GM10847 (cell line): Measurements from ENCODE around the gene HAO1.

Source experiments
- POLR2A ChIP-seq: IDR thresholded peaks from 2 replicates; pipeline ENCODE4 v1.6.1; 2011; ENCODE audit not compliant: insufficient read length; ENCODE audit errors: extremely low read depth

The HAO1 gene

DNA sequence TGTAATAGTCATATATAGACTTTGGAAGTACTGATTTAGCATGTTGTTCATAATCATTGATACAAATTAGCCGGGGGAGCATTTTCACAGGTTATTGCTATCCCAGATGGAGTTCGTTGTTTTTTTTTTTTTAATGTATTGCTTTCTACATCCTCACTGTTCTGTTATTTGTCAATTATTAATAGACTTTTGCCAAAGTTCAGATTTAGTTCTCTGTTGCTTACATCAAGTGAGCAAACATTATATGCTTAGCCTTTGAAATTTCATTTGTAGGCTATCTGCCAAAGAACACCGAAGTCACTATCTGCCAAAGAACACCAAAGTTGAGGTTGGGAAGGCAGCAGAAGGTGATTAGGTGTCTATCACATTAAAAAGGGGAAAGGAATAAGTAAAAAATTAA is at the start of gene HAO1:
Gene HAO1 (minus strand): TSS at position 118 of the 400 bp plus-strand sequence. CDS start 36 bp downstream, at position 82.
- TF ChIP-seq POLR2A = no peak

DNA sequence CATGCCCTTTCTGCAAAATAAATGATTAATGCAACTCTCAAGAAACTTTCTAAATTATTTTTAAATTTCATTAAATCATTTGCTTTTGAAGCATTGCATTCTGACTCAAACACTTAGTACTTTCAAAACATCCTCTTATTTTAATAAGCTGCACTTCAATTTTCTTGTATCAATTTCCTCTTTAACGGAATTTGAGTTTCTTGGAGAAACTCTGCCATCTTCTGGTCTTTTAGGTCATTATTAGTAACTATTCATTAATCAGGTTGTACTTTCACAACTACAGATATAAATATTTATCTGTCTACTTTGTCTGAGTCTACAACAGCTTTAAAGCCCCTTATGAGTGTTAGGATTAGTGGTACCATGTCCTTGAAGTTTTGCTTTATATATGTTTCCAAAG is 49.1 kb upstream of the HAO1 start:
- no peak for TF ChIP-seq POLR2A

DNA sequence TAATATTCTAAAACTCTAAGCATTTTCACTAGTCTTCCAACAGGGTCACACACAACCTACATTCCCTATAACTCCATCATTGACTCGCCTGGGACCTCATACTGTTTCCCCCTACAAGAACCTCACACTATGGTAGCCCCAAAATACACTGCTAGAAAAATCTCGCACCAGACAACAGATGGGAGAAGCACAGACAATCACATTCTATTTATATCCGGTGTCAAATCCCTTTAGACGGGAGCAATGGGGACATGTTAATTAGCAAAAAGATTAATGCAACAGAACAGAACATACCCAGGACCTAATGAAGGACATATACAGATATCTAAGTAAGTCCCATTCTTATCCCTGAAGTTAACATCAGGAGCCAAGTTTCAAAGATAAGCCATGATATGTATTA is 45.7 kb upstream of the HAO1 start:
- no peak for TF ChIP-seq POLR2A

DNA sequence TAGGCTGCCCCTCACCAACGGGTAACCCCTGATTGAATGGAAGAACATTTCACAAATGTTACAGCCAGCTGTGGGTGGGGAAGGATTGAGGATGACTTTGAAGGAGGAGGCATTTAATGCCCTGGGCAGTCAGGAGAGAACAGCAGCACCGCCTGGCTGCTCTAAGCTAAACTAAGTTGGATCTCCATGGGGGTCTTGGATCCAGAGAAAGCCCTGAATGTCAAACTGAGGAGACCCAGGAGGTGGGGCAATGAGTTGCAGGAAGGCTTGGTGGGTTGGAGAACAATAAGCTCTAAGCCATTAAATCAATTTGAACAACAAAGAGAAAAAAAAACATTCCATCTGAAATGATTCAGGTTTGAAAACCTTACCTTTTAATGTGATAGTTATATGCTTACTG is 43.9 kb upstream of the HAO1 start:
- TF ChIP-seq POLR2A = no peak

DNA sequence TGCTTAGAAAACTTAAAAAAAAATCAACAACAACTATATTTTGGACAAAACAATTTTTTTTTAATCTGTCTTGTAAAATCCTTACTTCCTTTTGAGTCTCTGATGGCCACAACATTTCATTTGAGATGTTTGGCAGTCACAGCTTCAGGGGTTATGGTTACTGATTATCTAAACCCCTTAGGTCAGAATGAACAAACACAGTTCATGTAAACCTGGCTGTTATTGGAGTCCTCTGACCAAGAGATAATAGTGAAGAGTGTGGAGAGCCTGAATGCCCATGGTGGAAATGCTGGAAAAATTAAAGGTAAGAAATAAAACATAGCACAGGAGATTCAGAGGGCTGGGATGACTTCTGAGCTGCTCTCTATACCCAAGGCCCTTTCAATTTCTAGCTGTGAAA is 41.1 kb upstream of the HAO1 start:
- TF ChIP-seq POLR2A = no peak

GRCh38 chr20:7980332-7981046 is 40.2 kb upstream of the HAO1 start:
- no peak for TF ChIP-seq POLR2A

DNA sequence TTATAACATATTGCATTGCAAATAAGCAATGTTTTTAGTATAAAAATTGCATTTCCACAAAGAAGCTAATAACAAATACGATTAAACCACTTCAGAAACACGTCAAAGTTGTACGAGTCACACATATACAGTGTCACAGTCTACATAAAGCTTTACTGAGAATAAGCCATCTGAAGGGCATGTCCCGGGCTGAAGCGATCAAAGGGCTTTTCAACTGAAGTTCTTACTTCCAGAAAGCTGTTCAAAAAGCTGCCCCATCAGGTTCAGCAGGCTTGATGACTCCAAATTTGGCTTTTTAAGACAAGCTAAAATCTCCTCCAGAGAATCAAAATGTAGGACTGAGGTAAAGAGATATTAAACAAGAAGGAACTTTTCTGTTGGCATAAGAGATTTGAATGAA is 37.5 kb upstream of the HAO1 start:
- TF ChIP-seq POLR2A = no peak

DNA sequence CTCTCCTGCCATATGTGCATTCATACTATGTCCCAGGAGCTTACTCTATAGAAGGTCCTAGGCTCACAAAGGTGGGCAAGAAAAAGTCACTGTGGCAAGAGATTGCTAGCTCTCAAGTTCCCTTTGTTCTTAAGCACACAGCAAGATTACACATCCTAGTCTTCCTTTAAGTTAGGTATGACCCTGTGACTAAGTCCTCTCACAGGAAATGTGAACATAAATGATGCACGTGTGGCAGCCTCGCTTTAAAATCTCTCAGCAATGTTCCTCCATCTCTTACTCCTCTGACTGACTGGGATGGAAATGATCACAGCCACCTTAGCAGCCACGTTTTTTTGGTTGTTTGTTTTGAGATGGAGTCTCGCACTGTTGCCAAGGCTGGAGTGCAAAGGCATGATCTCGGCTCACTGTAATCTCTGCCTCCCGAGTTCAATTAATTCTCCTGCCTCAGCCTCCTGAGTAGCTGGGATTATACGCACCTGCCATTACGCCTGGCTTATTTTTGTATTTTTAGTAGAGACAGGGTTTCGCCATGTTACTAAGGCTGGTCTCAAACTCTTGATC is 35.7 kb upstream of the HAO1 start:
- TF ChIP-seq POLR2A = no peak

DNA sequence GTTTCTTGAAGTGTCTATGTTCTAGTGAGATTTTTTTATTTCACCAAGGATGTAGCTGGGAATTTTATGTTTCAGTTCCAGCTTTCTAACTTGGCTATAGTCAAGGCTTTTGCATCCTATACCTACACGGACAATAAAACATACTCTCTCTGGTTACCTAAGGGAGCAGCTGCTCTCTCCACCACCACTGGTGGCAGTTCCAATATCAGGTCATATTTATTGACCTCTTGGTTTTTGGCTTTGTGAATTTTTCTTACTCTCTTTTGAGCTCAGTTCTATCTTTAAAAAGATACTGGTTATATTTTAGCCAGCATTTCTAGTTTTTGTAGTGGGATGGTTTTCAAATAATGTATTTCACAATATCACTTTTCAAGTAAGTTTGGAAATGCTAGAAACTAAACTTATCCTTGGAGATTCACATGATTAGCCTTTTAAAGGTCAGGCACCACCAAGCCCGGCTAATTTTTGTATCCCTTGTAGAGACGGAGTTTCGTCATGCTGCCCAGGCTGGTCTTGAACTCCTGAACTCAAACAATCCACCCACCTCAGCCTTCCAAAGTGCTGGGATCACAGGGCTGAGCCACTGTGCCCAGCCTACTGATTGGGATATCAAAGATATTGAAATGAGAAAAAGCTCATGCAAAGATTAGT is 34.7 kb upstream of the HAO1 start:
- TF ChIP-seq POLR2A = no peak

DNA sequence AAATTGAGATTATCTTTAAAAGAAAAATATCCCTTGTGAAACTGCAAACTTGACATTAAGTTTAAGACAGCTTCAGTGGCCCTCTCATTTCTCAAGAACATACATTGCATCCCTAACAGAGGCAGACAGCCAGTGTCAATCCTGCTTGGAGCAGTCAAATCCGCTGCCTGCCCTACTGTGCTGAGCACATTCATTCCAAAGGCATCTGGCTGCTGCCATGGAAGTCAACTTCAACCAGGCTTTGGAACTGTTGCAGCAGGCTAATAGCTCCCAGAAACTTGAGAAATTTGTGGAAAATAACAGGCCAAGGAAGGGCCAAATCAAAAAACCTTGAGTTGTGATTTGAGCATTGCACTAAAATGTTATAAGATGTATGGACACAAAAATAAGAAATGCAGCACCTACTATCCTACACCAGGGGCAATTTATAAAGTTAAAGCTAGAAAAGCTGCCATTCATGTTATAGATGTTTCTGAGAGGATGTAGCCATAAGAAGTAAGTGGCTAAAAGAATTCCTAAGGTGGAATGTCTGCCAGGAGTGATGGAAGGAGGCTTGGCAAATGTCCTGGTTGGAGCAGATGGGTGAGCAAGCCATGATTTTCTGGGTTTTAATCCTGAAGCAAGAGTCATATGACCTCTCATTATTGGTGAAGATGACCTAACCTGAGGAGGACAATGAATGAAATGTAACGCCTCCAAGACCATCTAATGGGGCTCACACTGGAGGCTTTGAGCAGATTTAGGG is 31.4 kb upstream of the HAO1 start:
- no peak for TF ChIP-seq POLR2A

GRCh38 chr20:7967199-7967844 is 27.1 kb upstream of the HAO1 start:
- no peak for TF ChIP-seq POLR2A

GRCh38 chr20:7966176-7966575 is 25.9 kb upstream of the HAO1 start:
- TF ChIP-seq POLR2A = no peak

DNA sequence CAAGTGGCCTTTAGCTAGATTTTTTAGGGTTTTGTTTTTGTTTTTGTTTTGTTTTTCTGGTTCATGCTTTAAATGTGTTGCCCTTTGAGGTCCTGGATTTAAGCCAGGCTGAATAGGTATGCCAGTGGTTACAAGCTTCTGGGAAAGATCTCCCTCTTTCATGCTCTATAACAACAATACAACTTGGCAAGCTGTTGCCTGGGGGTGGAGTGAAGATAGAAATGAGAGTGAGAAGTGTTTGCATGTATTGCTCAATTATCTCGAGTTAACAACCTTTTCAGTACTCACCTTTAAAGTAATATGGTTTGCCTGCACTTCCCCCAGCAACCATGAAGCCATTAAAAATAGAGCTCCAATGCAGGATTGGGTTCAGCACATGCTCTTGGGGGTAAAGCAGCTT is 19.2 kb upstream of the HAO1 start:
- TF ChIP-seq POLR2A = no peak

GRCh38 chr20:7950387-7950786 is 10.1 kb upstream of the HAO1 start:
- no peak for TF ChIP-seq POLR2A

DNA sequence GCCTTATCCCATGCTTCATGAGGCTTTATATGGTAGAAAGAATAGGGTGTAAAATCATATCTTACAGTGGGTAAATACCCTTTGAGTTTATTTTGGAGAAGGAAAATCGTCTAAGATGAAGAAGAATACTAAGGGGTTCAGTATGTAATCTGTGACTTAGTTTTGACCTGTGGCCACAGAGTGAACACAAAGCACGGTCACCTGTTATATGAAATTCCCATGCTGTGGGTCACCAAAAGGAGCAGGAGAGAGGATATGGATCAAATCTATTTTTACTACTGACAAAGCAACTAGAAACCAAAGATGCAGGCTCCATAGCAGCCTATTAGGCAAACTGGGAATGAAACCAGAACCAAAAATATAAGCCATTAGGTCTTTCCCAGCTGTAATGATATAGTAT is 3.6 kb upstream of the HAO1 start:
- no peak for TF ChIP-seq POLR2A
